GM13977 (cell line): ENCODE results near the gene CFAP100.

Experiments used
- DNase-seq: peaks from one replicate; pipeline ENCODE4 v3.0.0; 2012; ENCODE audit warnings: low spot score
- in situ Hi-C: fragments of 300-500 bp; cut with MboI; formaldehyde crosslinking; loops from one replicate; pipeline ENCODE4 v1.12.0; 2022; ENCODE audit warnings: low sequenced_read_pairs, low pct_unique_long_range_greater_than_20kb, mixed read lengths, inconsistent platforms; ENCODE audit not compliant: unreplicated experiment
- TF ChIP-seq, protein P1 (sequence below): IDR thresholded peaks from 2 replicates; pipeline ENCODE4 v1.5.1; 2012; ENCODE audit warnings: mild to moderate bottlenecking, control low read depth; ENCODE audit not compliant: insufficient read depth; ENCODE audit errors: extremely low read depth, missing control alignments

The CFAP100 gene

DNA sequence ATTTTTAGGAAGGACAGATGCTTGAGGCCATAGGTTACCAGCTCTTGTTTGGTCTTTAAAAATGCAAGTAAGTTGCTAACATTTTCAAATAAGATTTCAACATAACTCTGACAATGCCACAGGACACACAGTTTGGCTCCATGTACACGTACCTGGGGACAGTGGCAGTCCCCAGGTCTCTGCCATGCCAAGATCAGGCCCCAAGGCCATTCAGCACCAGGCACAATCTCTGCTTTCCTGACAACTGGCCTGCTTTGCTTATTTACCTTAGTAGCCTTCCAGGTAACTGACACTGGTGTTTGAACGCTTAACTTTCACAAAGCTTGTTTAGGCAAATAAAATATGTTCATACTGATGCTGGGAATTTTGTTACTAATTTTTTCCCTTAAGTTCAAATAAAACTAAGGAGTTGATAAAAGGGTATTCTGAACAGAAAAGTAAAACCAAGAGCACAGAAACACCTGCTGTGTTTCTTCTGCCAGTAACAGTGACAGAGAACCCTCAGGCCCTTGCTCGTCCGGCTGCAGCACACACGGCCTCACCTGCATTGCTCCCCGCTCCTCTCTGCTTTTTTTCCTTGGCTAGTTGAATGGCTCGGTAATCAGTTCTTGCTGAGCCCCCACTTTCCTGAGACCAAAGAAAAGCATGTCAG lies 64.5 kb downstream of the CFAP100 start:
- TF ChIP-seq, protein P1, sequence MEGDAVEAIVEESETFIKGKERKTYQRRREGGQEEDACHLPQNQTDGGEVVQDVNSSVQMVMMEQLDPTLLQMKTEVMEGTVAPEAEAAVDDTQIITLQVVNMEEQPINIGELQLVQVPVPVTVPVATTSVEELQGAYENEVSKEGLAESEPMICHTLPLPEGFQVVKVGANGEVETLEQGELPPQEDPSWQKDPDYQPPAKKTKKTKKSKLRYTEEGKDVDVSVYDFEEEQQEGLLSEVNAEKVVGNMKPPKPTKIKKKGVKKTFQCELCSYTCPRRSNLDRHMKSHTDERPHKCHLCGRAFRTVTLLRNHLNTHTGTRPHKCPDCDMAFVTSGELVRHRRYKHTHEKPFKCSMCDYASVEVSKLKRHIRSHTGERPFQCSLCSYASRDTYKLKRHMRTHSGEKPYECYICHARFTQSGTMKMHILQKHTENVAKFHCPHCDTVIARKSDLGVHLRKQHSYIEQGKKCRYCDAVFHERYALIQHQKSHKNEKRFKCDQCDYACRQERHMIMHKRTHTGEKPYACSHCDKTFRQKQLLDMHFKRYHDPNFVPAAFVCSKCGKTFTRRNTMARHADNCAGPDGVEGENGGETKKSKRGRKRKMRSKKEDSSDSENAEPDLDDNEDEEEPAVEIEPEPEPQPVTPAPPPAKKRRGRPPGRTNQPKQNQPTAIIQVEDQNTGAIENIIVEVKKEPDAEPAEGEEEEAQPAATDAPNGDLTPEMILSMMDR: no peak
- in situ Hi-C loops: no loop called here
- no peak for DNase-seq

DNA sequence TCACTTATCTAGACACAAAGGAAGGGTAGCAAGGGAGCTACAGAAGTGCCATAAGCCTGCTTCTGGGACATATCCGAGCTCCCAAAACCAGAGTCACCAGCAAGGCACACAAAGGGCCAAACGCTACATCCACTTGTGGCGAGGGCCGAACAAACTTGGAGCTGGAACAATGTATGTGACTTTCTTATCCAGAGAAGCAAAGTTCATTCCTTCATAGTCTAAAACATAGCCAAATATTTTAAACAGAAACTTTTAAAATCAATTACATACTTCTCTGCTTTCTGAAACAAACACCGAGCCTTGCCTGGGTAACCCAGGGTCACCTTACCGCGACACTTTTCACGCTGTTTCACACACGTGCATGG lies 65.0 kb downstream of the CFAP100 start:
- no peak for DNase-seq
- TF ChIP-seq, protein P1: no peak
- in situ Hi-C loops: no loop called here

DNA sequence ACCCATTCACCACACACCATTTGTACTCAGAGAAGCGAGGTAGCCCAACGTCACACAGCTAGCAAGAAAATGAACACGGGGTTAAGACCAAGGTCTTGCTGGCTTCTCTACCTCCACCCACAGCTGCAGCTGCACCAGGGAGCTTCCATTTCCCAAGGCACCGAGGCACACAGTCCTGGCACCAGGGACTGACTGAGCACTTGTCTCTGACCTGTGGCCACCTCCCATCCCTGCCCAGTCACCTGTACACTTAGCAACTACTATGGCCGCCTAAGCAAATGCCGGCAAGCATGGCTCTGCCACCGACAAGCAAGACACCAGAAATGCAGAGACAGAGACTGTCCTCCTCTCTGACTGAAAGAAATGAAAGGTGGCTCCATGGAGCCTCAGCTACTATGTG lies 65.7 kb downstream of the CFAP100 start:
- TF ChIP-seq, protein P1: no peak
- in situ Hi-C loops: no loop called here
- DNase-seq: no peak

DNA sequence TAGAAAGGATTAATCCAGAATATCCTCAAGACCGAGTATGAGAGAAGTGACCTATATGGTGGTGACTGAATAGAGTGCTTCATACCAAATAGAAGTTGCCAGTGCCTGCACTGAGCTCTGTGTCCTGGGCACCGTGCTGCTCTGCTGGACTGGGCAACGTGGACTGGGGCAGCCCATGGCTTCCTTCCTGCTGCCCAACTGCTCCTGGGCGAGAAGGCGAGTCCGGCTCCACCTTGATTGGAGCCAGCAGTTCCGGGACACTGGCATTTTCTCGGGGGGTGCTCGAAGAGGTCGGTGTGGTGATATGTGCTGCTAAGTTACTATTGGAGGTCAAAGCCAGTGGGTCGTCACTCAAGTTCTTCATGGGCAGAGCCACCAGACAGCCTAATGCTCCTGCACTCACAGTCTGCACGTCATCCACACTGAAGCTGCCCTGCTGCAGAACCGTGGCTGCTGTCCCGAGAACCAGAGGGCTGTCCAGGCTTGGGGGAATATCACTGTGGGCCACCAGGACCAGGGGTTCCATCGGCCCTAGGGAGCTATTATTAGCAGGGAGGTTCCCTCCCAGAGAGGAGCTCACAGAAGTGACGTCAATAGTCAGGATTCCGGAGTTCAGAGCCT lies 66.9 kb downstream of the CFAP100 start:
- TF ChIP-seq, protein P1: no peak
- no peak for DNase-seq
- in situ Hi-C loops: no loop called here

DNA sequence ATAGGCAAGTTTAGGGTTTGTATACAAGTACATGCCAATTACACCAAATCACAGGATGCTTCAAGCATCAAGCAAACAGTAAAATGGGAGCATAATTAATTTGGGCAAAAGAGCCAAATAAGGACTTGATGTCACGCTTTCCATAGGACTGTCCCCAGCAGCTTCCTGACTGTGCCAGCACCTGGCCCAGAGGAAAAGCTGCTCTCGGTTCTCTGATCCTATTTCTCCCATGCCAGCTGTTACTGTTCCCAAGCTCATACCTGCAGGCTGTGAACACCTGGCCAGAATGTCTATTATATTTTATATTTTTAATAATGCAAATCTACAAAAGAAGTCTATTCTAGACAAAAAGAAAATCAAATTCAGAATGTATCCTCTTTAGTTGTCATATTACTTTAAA lies 68.8 kb downstream of the CFAP100 start:
- in situ Hi-C loops: no loop called here
- DNase-seq: no peak
- TF ChIP-seq, protein P1: no peak

DNA sequence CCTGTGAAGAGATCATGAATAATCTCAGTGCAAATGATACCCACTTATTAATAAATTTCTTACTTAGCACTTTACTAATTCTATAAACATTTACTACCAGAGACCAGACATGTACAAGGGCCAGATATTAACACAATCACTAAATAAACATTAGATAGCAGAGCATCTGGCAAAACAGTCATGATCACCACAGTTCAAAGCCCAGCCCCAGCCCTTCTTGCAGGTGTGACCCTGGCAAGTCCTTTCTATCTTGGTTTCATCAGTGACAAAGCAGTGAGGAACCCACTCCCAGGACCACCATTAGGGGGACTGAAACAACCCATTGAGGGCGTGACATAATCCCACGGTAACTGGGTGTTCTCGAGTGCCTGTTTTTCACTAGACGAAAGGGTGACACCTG lies 69.4 kb downstream of the CFAP100 start:
- TF ChIP-seq, protein P1: no peak
- DNase-seq: no peak
- in situ Hi-C loops: no loop called here

DNA sequence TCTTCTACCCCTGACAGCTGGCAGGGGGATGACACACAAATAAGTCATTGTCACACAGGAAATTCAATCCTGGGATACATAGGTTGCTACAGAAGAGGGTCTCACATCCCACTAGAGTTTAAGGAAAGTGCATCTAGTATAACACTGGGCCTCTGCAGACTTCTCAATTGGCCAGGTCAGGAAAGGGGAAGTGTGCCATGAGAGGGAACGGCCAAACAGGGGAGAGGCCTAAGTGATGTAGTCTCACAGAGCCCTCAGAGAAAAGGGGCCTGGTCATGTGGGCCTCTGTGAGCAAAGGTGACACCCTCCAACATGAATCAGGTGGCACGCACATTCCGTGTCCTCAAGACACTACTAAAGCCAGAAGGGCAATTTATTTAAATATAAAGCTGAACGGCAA lies 69.8 kb downstream of the CFAP100 start:
- in situ Hi-C loops: no loop called here
- TF ChIP-seq, protein P1: no peak
- no peak for DNase-seq
